GM18502 (cell line): ENCODE data around the gene SLC34A1.
A peak's percentile ranks its signal among the peaks of the same experiment; 100 is the strongest.

Source experiments
- ATAC-seq: cut with Tn5 transposase; IDR thresholded peaks from one replicate; pipeline ENCODE4 v1.9.1; 2021; ENCODE audit warnings: mild to moderate bottlenecking; ENCODE audit not compliant: unreplicated experiment, poor library complexity

SLC34A1 gene

DNA sequence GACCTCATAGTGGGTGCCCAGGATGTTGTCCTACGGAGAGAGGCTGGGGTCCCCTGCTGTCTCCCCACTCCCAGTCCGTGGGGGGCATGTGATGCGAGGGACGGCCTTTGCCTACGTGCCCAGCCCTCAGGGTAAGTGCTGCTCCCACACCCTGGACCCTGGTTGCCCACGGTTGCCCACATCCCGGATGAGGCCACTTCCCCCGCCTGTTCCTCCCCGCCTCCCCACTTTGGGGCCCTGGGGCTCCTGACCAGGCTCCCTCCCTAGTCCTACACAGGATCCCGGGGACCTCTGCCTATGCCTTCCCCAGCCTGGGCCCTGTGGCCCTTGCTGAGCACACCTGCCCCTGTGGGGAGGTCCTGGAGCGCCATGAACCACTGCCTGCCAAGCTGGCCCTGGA, 1.5 kb downstream of the SLC34A1 start:
- ATAC-seq: no peak

DNA sequence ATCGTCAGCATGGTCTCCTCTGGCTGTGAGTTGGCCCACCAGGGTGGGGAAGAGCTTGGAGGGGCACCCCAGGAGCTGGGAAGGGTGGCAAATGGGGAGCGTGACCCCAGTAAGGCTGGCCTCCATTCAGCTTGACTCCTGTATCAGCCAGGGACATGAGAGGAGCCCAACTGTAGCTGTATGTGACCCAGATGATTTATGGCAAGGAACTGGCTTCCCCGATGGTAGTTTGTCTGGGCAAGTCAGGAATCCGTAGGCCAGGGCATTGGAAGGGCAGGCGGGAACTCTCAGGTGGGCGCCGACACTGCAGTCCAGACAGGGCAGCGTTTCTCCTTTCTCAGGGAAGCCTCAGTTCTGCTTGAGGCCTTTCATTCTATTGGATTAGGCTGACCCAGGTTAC, 2.3 kb downstream of the SLC34A1 start:
- no peak for ATAC-seq

DNA sequence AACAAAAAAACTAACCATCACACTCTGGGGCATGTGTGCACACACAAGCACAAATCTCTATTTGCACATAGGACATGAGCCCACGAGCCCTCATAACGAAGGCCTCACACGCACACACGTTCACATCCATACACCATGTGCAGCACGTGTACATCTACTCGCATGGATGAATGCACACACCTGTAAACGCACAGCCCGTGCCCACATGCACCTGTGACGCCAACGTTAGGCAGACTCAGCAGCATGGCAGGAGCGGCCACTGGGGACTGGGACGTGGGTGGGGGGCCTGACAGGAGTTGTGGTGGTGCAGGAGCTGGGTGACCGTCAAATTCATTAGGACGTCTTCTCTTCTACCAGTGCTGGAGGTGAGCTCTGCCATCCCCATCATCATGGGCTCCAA, 3.2 kb downstream of the SLC34A1 start:
- ATAC-seq: no peak

DNA sequence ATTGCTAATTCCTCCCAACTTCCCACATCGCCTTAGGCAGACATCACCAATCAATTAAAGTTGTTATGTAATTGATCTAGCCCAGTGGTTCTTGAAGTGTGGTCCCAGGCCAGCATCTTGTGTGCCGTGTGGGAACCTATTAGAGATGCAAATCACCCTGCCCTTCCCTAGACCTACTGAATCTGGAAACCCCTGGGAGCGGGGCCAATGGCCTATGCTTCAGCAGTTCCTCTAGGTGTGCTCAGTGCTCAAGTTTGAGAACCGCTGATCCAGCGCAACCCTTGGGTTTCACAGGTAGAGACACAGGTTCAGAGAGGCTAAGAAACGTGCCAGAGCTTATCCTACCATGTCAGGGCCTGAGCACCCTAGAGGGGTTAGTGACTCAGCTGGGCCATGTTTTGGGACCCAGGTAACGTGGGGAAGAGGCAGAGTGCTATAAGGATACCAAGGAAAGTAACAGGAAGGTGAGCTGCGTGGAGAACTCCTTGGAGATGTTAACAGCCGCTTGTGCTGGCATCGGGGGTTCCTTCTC, 4.4 kb downstream of the SLC34A1 start:
- ATAC-seq: no peak

DNA sequence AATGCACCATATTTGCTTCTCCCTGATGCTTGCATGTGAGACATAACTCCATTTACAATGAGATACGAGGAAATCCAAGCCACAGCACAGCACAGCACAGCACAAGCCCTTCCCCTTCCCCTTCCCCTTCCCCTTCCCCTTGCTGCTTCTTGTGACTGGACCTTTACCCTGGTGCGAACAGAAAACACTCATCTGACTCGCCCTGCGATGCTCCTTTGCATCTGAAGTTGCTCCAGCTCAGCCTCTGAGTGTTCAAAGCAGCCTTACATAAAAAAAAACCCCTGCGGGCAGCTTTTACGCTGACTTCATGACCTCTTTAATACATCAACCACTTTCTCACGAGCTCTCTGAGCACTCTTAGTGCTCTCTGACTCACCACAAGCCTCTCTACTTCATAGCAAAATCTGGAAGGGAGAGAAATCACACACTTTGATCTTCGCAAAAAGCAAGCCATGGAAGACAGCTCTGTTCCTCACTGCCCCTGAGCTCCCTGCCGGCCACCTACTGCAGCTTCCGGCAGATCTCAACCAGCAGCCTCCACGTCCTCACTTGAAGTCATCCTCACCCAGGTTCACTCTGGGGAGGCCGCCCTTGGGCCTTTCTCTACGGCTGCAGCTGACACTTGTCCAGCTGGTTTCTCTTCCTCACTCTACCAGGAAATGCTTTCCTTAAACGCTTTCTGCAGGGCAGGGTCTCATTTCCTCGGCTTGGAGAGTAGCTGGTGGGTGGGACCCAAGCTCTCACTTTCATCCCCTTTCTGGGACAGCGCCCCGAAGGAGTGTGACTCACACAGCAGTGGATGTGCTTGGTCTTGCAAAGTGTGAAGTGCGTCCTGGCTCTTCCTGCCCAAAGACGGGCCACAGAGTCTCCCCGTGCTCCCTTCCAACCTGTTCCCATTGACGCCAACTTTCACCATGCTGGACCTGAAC, 5.3 kb downstream of the SLC34A1 start:
- no peak for ATAC-seq

DNA sequence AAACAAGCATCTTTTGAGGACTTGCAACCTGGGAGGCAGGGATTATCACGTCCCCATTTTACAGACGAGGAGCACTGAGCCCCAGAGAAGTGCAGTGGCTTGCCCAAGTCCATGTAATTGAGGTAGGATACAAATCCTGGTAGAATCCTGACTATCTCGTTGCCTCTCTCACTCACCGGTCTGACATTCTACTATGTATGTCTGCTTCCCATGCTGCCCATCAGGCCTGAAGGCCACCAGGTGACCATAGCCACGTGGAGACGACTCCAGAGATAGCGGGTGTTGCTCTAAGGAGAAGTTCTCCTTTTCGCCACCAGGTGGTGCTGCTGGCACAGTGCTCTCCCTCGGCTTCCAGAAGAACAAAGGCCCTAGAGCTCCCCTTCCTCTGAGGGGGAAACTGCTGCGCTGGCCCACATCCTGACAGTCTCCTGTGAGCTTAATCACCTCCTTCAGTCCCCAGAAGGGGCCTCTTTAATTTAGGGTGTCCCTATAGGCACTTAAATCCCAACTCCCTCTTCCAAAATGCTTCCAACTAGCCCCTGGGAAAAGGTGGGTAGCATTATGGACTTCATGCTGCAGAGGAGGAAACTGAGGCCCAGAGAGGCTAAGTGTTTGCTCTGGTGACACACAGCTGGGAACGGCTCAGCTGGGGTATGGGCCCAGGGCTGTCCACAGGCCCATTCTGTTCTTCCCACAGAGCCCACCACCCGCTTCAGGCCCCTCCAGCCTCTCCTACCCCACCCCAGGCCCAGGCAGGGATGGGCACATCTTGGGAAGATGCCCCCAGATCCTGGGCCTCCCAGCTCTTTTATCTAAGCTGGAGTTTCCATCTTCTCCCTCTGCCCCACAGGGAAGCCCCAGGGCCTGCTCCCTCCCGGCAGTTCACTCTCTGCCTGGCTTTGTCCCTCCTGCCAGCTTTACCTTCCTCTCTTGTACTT, 6.4 kb downstream of the SLC34A1 start:
- peak; percentile 79 for ATAC-seq

DNA sequence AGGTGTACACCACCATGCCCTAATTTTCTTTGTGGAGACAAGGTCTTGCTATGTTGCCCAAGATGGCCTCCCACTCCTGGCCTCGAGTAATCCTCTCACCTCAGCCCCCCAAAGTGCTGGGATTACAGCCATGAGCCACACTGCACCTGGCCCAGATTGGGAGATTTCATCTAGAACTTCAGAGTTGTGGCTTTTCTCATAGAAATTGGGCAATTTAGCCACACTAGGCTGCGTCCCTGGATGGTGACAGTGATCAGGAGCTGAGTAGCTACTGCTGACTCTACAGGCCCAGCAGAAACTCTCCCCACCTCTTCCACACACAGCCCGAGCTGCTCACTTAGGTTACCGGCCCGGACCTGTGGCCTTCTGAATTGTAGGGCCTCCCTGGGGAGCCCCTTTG, 8.5 kb downstream of the SLC34A1 start:
- ATAC-seq: no peak

DNA sequence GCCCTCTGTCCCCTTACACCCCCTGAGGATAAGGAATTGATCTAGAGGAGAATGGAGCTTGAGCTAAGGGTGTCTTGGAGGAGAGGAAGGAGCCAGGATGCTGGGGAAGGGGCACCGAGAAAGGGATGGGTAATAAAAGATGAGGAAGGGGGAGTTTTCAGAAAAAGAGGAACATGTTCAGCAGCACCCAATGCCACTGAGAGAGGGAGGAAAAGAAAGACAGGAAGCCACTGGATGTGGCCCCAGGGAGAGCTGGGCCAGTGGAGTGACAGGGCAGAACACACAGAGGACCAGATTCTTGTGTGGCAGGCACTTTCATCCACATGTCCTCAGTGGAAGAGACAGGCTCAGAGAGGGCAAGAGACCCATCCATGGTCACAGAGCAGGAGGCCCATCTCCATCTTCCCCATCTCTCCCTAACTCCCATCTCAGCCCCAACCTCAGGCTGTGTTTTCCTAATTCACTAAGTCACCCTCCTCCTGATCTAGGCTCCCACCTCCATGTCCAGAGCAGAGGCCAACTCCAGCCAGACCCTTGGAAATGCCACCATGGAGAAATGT, 9.1 kb downstream of the SLC34A1 start:
- no peak for ATAC-seq

DNA sequence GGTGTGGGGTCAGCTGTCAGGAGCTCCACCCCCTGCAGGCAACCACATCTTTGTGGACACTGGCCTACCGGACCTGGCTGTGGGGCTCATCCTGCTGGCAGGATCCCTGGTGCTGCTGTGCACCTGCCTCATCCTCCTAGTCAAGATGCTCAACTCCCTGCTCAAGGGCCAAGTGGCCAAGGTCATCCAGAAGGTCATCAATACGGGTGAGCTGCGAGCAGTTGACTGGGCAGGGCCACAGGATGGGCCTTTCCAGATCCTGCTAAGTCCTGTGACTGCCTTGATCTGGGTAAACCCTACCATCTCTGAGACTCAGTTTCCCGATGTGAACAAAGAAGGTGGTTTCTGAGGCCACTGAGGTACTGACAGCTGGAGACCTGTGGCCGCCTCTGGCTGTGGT, 9.8 kb downstream of the SLC34A1 start:
- ATAC-seq: no peak

DNA sequence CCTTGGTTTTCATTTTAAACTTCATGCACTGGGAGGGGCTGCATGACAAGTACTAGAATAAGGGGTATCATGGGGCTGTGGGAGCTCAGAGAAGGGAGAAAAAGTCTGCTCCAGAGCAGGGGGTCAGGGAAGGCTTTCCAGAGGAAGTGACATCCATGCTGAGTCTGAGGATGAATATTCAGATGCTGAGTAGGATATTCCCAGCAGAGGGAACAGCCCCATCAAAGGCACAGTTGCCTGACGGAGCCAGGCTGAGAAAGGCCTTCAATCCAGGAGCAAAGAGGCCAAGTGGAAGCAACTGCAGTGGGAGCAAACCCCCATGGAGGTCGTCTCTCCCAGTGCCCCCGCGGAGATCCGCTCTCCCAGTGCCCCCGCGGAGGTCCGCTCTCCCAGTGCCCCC, 11.8 kb downstream of the SLC34A1 start:
- ATAC-seq: no peak

DNA sequence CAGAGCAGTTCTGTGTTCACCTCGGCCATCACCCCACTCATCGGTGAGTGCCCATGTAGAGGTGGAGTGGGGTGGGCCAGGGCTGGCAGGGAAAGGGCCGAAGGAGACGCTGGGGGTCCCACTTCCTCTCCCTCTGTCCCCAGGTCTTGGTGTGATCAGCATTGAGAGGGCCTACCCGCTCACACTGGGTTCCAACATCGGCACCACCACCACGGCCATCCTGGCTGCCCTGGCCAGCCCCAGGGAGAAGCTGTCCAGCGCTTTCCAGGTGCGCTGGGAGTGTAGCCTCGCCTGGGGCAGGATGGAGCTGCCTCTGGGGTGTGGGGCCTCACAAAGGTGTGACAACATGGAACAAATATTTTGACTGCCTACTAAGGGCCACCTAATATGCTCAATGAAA, 12.6 kb downstream of the SLC34A1 start:
- ATAC-seq: no peak

DNA sequence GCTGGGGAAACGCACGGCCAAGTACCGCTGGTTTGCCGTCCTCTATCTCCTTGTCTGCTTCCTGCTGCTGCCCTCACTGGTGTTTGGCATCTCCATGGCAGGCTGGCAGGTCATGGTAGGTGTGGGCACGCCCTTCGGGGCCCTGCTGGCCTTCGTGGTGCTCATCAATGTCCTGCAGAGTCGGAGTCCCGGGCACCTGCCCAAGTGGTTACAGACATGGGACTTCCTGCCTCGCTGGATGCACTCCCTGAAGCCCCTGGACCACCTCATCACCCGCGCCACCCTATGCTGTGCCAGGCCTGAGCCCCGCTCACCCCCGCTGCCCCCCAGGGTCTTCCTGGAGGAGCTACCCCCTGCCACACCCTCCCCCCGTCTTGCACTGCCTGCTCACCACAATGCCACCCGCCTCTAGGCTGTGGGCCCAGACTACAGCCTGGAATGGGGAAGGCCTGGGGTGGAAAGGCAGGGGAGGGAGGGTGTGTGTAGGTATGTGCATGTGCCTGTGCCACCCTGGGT, 13.7 kb downstream of the SLC34A1 start:
- ATAC-seq: no peak

DNA sequence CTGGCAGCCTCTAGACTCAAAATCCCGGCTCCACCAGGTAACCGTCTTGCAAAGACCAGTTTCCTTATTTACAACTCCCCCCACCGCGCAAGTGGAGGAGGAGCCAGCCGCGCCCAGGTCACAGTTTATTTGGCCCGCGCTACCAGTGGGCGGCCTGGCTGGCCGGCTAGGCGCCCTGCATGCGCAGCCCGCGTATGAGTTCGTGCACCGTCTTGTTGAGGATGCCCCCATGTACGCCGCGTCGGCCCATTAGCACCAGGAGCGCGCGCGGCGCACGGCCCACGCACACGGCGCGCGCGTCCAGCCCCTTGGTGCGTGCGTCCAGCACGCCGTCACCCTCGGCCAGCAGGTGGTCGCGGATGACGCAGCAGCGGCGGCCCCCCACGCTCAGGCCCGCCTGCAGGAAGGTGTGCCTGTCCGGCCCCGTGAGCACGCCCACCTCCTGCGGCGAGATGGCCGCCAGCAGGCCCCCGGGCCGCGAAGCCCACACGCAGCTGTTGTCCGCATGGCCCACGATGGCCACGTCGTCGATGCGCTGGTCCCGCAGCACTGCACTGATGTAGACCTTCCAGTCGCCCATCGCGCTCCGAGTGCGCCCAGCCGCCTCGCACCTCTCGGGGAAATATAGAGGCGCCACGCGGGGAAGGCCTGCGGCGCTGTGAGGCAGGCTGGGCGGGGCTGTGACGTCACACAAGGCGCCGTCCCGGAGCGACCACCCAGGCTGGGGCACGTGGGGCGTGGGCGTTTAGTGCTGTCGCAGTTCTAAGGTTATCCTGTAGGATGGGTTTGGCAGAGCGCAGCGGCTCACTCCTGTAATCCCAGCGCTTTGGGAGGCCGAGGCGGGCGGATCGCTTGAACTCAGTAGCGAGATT, 16.0 kb downstream of the SLC34A1 start, which contains the start of gene PFN3:
Gene PFN3, minus strand, starts transcription at position 665 of the 872 bp plus-strand sequence. Its CDS starts 85 bp downstream, at position 580.
- no peak for ATAC-seq

DNA sequence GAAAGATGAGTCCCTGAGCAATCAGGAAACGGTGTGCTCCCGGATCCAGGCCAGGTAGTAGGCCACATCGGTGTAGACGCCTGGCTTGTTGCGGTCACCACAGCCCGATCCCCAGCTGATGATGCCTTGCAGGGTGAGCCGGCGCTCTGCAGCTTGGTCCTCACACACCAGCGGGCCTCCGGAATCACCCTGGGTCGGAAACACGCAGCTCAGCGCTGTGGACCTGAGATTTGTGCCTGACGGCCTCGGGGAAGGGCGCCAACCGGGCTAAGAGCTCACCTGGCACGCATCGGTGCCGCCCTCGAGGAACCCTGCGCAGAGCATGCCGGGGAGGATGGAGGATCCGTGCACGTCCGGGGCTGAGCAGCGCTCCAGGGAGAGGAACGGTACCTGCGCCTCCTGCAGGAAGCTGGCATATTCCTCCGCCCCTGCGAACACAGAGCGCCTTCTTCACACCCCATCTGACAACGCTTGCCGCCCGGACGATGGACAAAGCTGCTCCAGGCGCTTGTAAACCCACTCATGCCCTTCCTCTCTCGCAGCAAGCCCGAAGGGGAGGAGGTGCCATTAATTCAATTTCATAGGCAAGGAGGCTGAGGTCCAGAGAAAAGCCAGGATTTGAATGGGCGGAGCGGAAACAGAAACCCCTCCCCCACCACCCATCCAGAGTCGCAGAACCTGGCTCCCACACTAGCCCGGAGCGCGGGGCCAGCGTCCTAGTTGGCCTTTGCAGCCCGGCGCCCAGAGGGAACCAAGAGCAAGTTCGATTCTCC, 18.2 kb downstream of the SLC34A1 start:
- ATAC-seq: no peak

DNA sequence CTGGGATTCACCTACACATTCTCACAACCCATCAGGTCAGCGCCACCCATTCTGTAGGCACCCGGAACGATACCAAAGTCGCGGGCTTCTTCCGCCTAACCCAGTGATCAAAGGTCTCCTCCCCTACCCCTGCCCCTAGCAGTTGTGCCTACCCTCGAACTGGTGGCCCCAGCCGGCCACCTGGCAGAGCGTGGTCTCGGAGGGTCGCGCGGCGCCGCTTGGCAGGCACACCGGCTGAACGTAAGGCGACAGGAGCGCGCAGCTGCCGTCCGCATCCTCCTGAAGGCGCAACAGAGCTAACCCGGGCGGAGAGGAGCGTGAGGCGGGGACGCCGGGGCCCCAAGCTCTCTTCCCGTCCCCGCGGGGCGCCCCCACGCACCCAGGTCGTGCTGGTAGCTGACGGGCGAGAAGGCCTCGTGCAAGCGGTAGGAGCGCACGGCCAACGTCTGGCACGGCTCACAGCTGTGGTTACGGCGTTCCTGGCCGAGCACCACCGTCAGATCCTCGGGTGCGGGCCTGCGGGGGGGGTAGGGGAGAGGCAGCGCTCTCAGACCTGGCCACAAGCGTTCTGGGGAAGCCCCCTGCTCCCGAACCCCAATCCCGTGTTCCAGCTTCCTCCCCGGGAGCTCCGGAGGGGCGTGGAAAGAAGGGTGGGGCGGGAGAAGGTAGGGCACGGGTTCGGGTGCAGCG, 19.0 kb downstream of the SLC34A1 start:
- ATAC-seq: peak; percentile 23

DNA sequence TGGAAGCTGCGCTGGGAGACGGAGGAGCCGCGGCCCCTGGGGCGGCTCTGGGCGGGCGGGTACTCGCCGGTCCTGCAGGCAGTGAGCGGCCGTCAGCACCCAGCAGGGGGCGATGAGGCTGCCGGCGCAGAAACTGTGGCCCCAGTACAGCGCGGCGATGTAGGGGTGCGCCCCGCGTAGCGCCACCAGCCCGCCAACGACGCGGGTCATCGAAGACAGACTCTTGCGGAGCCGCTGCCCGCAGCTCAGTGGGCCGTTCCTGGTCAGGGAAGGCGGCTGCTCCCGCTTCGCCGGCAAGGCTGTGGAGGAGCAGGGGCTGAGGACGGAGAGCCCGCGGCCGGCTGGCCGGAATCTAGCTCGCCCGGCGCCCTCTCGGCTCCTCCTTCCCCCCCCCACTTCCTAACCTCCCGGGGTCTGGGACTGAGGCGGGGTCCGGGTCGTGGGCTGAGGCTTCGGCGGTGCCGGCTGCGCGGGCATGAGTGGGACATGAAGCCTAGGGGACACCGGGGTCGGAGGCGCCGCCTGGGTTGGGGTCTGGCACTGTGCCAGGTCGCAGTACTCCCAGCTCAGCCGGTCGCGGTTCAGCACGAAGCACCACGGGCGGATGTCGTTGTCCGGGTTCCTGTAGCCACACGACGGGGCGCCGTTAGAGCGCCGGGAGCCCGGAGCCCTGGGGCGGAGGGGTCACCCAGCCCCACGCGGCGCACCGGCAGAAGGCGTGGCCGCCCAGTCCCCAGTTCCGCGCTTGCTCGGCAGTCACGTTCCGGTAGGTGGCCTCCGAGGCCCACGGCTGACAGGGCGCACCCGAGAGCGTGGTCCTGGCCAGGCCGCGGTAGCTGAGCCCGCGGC, 19.8 kb downstream of the SLC34A1 start:
- peak; percentile 85 for ATAC-seq

DNA sequence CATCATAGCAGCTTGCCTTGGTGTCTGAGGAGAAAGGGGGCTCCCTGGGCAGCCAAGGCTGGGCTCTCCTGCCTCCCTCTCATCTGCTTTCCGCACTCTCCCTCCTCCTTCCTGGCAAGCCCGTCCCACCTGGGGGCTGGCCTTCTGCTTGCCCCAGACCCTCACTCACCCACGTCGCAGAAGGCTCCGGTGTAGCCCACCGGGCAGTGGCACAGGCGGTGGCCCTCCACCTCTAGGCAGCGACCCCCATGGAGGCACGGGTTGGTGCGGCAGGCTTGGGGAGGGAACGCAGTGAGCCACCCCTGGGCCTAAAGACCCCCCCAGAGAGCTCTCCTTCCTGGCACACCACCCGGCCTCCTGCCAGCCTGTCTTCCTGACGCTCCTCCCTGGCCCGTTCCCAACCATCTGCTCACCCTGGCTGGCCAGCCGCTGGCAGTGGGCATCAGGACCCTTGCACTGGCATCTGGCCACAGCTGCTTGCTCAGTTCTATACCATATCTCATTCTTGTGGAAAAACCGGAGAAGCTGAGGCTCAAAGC, 20.5 kb downstream of the SLC34A1 start:
- no peak for ATAC-seq
